H9 (cell line): ENCODE measurements around the gene ARHGAP22. TPM values are rescaled to one million over a fixed set of nuclear protein-coding genes. Genes with fewer than 3 reads are reported as not detected.

ENCODE experiments used
- DNase-seq: peaks from one replicate; pipeline ENCODE4 v3.0.0-alpha.2; 2017
- H2AFZ ChIP-seq: one replicate; pipeline ENCODE4 v1.6.1; 2013; ENCODE audit warnings: mild to moderate bottlenecking, low read length, control low read depth, moderate library complexity
- H2AK5ac ChIP-seq: 2 replicates; pipeline ENCODE4 v1.6.1; 2013; ENCODE audit warnings: low read length, control low read depth, mixed read lengths; ENCODE audit not compliant: insufficient read length
- H2BK120ac ChIP-seq: one replicate; pipeline ENCODE4 v1.6.1; 2013; ENCODE audit warnings: low read depth, mild to moderate bottlenecking, low read length, control low read depth, inconsistent platforms; ENCODE audit not compliant: poor library complexity, severe bottlenecking
- H2BK12ac ChIP-seq: 2 replicates; pipeline ENCODE4 v1.6.1; 2013; ENCODE audit warnings: low read length, control low read depth, mixed read lengths, low read depth; ENCODE audit not compliant: insufficient read length
- H2BK15ac ChIP-seq: 2 replicates; pipeline ENCODE4 v1.6.1; 2013; ENCODE audit warnings: low read depth, low read length, control low read depth
- H2BK20ac ChIP-seq: one replicate; pipeline ENCODE4 v1.6.1; 2013; ENCODE audit warnings: low read depth, mild to moderate bottlenecking, low read length, control low read depth, inconsistent platforms; ENCODE audit not compliant: poor library complexity, severe bottlenecking
- H2BK5ac ChIP-seq: 2 replicates; pipeline ENCODE4 v1.6.1; 2013; ENCODE audit warnings: low read length, control low read depth, mixed read lengths; ENCODE audit not compliant: insufficient read length
- H3K14ac ChIP-seq: 2 replicates; pipeline ENCODE4 v1.6.1; 2013; ENCODE audit warnings: low read length, control low read depth; ENCODE audit not compliant: insufficient read depth
- H3K18ac ChIP-seq: 2 replicates; pipeline ENCODE4 v1.6.1; 2013; ENCODE audit warnings: low read depth, mild to moderate bottlenecking, mixed read lengths, low read length, control low read depth; ENCODE audit not compliant: insufficient read length
- H3K23ac ChIP-seq: 2 replicates; pipeline ENCODE4 v1.6.1; 2013; ENCODE audit warnings: low read length, control low read depth, mixed read lengths, low read depth; ENCODE audit not compliant: insufficient read length
- H3K23me2 ChIP-seq: 2 replicates; pipeline ENCODE4 v1.6.1; 2013; ENCODE audit warnings: low read depth, mild to moderate bottlenecking, mixed read lengths, low read length, control low read depth; ENCODE audit not compliant: insufficient read length, poor library complexity, severe bottlenecking
- H3K27ac ChIP-seq: 2 replicates; pipeline ENCODE4 v1.5.1; 2013; ENCODE audit warnings: low read length, control low read depth, mixed read lengths, low read depth; ENCODE audit not compliant: insufficient read length
- H3K27me3 ChIP-seq: 2 replicates; pipeline ENCODE4 v1.6.1; 2013; ENCODE audit warnings: low read length, control low read depth, inconsistent platforms; ENCODE audit not compliant: insufficient read depth
- H3K4ac ChIP-seq: 2 replicates; pipeline ENCODE4 v1.6.1; 2013; ENCODE audit warnings: low read depth, mild to moderate bottlenecking, control low read depth, inconsistent platforms, low read length, moderate library complexity
- H3K4me1 ChIP-seq: 2 replicates; pipeline ENCODE4 v1.6.1; 2013; ENCODE audit warnings: low read length, control low read depth, inconsistent platforms; ENCODE audit not compliant: insufficient read depth
- H3K4me2 ChIP-seq: 2 replicates; pipeline ENCODE4 v1.6.1; 2013; ENCODE audit warnings: low read length, control low read depth, mixed read lengths; ENCODE audit not compliant: insufficient read length, insufficient read depth
- H3K56ac ChIP-seq: 2 replicates; pipeline ENCODE4 v1.6.1; 2013; ENCODE audit warnings: low read depth, mild to moderate bottlenecking, mixed read lengths, low read length, control low read depth; ENCODE audit not compliant: insufficient read length
- H3K79me1 ChIP-seq: 2 replicates; pipeline ENCODE4 v1.6.1; 2013; ENCODE audit warnings: low read depth, mild to moderate bottlenecking, moderate library complexity, low read length, control low read depth, inconsistent platforms; ENCODE audit not compliant: insufficient read depth, poor library complexity, severe bottlenecking
- H3K79me2 ChIP-seq: 2 replicates; pipeline ENCODE4 v1.6.1; 2013; ENCODE audit warnings: low read length, control low read depth, inconsistent platforms; ENCODE audit not compliant: insufficient read depth
- H3K9ac ChIP-seq: 2 replicates; pipeline ENCODE4 v1.6.1; 2013; ENCODE audit warnings: low read length, control low read depth, mixed read lengths; ENCODE audit not compliant: insufficient read length; ENCODE audit errors: extremely low read depth
- H3K9me3 ChIP-seq: one replicate; pipeline ENCODE4 v1.6.1; 2013; ENCODE audit warnings: low read depth, low read length, inconsistent platforms; ENCODE audit not compliant: control insufficient read depth
- H3T11ph ChIP-seq: one replicate; pipeline ENCODE4 v1.6.1; 2013; ENCODE audit warnings: mild to moderate bottlenecking, low read length, control low read depth, inconsistent platforms
- H4K20me1 ChIP-seq: one replicate; pipeline ENCODE4 v1.6.1; 2013; ENCODE audit not compliant: control insufficient read depth, insufficient read length, insufficient read depth
- H4K5ac ChIP-seq: 2 replicates; pipeline ENCODE4 v1.6.1; 2013; ENCODE audit warnings: low read depth, mild to moderate bottlenecking, mixed read lengths, low read length, control low read depth; ENCODE audit not compliant: insufficient read length
- H4K8ac ChIP-seq: replicated peaks from 2 replicates; pipeline ENCODE4 v1.6.1; 2013; ENCODE audit warnings: low read length, control low read depth, mixed read lengths, low read depth; ENCODE audit not compliant: insufficient read length
- H4K91ac ChIP-seq: 2 replicates; pipeline ENCODE4 v1.6.1; 2013; ENCODE audit warnings: low read depth, mild to moderate bottlenecking, moderate library complexity, mixed read lengths, low read length, control low read depth; ENCODE audit not compliant: insufficient read length
- H3K27ac Mint-ChIP-seq, 3 experiments: 2 replicates in 2 of 3; 3 replicates in 1 of 3; pipeline ENCODE4 v1.8.0; 2020 to 2021; ENCODE audit warnings: mixed read lengths in 3 of 3, mild to moderate bottlenecking in 1 of 3, moderate library complexity in 1 of 3
- H3K27me3 Mint-ChIP-seq: 2 replicates; pipeline ENCODE4 v1.8.0; 2021; ENCODE audit warnings: low read depth, mild to moderate bottlenecking, moderate library complexity, mixed read lengths
- H3K36me3 Mint-ChIP-seq, 3 experiments: 2 replicates in 2 of 3; 3 replicates in 1 of 3; pipeline ENCODE4 v1.8.0; 2020 to 2021; ENCODE audit warnings: low read depth in 3 of 3, mixed read lengths in 3 of 3; ENCODE audit not compliant: insufficient read depth in 1 of 3
- H3K4me1 Mint-ChIP-seq, 2 experiments: 2 replicates each; pipeline ENCODE4 v1.8.0; 2020; ENCODE audit warnings: mixed read lengths in 2 of 2
- H3K4me3 Mint-ChIP-seq, 2 experiments: 2 replicates in 1 of 2; 3 replicates in 1 of 2; pipeline ENCODE4 v1.8.0; 2020 to 2021; ENCODE audit warnings: mild to moderate bottlenecking in 2 of 2, mixed read lengths in 2 of 2, moderate library complexity in 1 of 2
- H3K9me3 Mint-ChIP-seq, 2 experiments: 2 replicates in 1 of 2; 3 replicates in 1 of 2; pipeline ENCODE4 v1.8.0; 2020; ENCODE audit warnings: mild to moderate bottlenecking in 2 of 2, mixed read lengths in 2 of 2, moderate library complexity in 1 of 2
- whole genome bisulfite sequencing: extraction: QIAGEN DNeasy Blood & Tissue Kit; methylation state at CpG from one replicate; pipeline ENCODE4 v1.1.7; 2013; ENCODE audit warnings: missing lambda C conversion rate, low lambda C conversion rate, mixed read lengths; ENCODE audit not compliant: insufficient read length; ENCODE audit errors: extremely low coverage; 5-methylcytosine and 5-hydroxymethylcytosine counted together
- total RNA-seq: library from RNA; stranded (reverse); gene quantifications from 2 replicates; pipeline ENCODE4 v1.2.1, GENCODE V29; 2021
- TF ChIP-seq, protein P1 (sequence below): fragments of 200-600 bp; sonication (generic); conservative IDR thresholded peaks from 3 replicates; pipeline ENCODE4 v1.8.0; 2021; ENCODE audit warnings: antibody characterized with exemption, mild to moderate bottlenecking

Gene ARHGAP22
- total RNA-seq, 1 experiment from 2014 or later, result 7.4 TPM

DNA sequence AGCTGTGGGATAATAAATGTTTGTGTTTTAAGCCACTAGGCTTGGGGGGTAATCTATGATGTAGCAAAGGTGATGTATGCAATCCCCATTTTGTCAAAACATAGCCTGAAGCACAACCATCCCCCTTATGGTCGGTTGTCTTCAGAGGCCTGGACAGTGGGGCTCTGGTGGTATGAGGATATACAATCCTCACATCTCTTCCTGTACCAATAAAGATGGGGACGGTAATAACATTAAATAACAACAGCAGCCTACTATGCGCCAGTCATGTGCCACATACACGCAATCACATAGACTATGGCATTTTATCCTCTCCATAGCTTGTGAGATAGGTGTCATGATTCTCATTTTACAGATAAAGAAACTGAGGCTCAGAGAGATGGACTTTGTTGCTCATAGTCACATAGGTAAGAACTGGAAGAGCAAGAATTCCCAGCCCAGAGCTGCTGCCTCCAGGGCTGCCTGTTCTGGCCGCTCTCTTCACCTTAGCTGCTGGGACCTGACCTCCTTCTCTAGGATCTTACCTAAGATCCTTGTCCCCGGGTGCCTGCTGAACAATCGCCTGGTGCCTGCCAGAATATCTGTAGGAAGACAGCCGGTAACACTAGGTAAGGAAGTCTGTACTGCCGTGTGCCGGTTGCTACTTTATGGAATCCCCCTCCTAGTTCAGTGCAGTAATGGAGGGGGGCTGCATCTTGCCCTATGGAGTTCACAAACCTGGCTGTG, 108.6 kb downstream of the ARHGAP22 start:
- Histone ChIP-seq H3K18ac (no peak overlapping the region), H3K23ac (no peak overlapping the region), H3K79me2 (no peaks in the 10 kb centered on the region), H3K4ac (no peak overlapping the region), H2BK12ac (no peak overlapping the region), H4K91ac (no peak overlapping the region), H3K27me3 (no peaks in the 10 kb centered on the region), H4K8ac (no peak overlapping the region), H2AK5ac (no peak overlapping the region), H2BK5ac (no peak overlapping the region), H2BK120ac (no peak overlapping the region), H3K23me2 (no peaks in the 10 kb centered on the region), H3K14ac (no peak overlapping the region), H3K56ac (no peak overlapping the region), H2BK20ac (no peak overlapping the region), H2BK15ac (no peak overlapping the region), H3T11ph (no peak overlapping the region), H4K5ac (no peak overlapping the region), H3K4me1 (no peaks in the 10 kb centered on the region), H4K20me1 (no peaks in the 10 kb centered on the region), H3K27ac (no peak overlapping the region), H3K9me3 (no peaks in the 10 kb centered on the region), H3K4me2 (no peak overlapping the region), H3K79me1 (no peaks in the 10 kb centered on the region), H2AFZ (no peak overlapping the region), H3K9ac (no peak overlapping the region)
- WGBS, result no CpG with 5 or more reads among the region's 10 CpGs
- Mint-ChIP-seq H3K9me3 (no peaks in the 10 kb centered on the region), H3K4me3 (no peak overlapping the region), H3K4me1 (peaks cover 8 to 16% of the 10 kb centered on the region in 2 experiments; a peak in 3 of 4 replicates), H3K36me3 (no peaks in the 10 kb centered on the region; a peak in 1 of 7 replicates), H3K27me3 (no peaks in the 10 kb centered on the region; the same call in 1 of the 2 replicates), H3K27ac (no peak overlapping the region)
- DNase-seq, result no peak
- TF ChIP-seq, protein P1, sequence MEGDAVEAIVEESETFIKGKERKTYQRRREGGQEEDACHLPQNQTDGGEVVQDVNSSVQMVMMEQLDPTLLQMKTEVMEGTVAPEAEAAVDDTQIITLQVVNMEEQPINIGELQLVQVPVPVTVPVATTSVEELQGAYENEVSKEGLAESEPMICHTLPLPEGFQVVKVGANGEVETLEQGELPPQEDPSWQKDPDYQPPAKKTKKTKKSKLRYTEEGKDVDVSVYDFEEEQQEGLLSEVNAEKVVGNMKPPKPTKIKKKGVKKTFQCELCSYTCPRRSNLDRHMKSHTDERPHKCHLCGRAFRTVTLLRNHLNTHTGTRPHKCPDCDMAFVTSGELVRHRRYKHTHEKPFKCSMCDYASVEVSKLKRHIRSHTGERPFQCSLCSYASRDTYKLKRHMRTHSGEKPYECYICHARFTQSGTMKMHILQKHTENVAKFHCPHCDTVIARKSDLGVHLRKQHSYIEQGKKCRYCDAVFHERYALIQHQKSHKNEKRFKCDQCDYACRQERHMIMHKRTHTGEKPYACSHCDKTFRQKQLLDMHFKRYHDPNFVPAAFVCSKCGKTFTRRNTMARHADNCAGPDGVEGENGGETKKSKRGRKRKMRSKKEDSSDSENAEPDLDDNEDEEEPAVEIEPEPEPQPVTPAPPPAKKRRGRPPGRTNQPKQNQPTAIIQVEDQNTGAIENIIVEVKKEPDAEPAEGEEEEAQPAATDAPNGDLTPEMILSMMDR, result no peak
